HG03108 (cell line): ENCODE measurements around the gene ENHO.
A peak's percentile ranks its signal among the peaks of the same experiment; 100 is the strongest.

Experiments used
- ATAC-seq: cut with Tn5 transposase; IDR thresholded peaks from one replicate; pipeline ENCODE4 v1.9.1; 2021; ENCODE audit warnings: moderate library complexity; ENCODE audit not compliant: unreplicated experiment

The ENHO gene

DNA sequence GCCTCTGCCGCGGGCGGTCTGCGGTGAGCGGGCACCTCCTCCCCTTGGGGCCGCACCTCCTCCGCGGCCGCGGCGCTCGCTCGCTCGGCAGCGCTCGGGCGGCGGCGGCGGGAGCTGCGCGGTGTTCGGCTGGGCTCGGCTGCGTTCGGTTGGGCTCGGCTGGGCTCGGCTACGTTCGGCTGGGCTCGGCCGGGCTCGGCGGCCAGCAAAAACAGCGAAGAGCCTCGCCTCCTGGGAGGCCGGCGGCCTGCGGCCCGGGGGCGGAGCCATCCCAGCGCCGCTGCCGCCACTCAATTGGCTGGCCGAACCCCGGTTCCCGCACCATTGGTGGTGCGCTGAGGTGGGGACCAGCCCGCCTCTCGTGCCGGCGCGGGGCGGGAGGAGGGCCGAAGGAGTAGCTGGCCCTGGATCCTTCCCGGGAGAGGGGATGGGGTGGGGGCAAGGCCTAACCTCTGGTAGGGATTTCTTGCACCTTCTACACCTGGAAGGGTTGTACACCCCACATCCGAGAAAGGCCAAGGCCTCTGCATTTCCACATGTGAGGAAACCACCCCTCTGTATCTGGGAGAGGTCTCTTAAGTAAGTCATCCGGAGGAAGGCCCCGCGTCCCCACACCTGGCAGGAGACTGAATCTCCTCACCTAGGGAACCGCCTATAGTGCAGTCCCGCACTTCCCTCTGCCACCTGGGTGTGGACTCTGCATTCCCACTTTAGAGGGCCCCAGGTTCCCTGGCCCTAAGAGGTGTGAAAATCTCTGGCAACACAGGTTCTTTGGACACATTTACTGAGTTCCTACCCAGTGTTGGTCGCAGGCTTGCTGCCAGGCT lies at the start of gene ENHO:
Gene ENHO (minus strand): TSS at position 20 of the 827 bp plus-strand sequence. CDS start 1,295 bp downstream, outside the sequence.
- peak; percentile 85 for ATAC-seq

GRCh38 chr9:34572092-34572491 lies 49.3 kb upstream of the ENHO start:
- ATAC-seq, result no peak

- no peak for ATAC-seq
These were observed 48.7 kb upstream of the ENHO start for GRCh38 chr9:34571481-34571810.

DNA sequence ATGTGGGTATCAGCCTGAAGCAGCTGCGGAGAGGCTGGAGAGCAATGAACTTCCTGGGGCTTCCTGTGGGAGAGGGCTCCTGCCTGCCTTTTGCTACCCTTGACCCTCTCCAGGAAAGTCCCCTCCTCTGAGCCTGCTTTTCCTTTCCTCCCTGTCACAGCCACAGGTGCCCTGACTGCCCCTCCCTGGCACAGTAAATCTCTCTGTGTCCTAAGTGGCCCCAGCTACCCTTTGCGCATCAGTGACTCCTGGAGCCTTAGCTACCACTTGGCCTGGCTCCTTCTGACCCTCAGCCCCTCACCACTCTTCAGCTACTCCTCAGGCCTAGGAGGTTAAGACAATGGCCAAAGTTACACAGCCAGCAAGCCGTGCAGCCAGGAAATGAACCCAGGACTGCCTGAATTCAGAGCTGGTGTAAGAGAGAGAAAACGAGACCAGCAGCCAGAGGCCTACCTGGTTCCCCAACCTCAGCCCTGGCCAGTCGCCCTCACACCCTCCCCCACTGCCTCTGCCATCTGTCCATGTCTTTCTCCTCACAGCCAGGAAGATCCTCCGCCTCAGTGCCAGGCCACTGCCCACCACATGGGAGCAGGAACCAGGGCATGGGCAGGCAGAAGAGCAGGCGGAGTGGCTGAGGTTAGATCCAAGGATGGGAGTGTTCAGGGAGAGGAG lies 48.2 kb upstream of the ENHO start:
- no peak for ATAC-seq

- ATAC-seq, result no peak
These were observed 47.6 kb upstream of the ENHO start for GRCh38 chr9:34570376-34570775.

DNA sequence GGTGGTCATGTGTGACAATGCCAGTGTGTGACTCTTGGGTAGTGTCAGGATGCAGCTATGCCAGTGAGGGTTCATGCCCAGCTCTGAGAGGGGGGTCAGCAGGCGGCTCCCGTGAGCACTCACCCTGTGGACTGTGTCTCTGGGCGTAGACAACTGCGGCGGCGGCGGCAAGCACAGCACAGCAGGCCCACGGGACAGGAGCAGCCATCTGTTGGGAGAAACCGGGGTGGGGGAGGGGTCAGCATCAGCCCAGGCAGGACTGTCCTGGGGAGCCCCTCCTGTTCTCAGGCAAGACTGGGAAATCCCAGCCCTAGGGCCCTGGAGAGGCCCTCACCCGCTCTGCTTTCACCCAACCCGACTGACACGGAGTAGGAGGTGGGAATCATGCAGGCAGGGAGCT lies 46.0 kb upstream of the ENHO start:
- ATAC-seq, result no peak

DNA sequence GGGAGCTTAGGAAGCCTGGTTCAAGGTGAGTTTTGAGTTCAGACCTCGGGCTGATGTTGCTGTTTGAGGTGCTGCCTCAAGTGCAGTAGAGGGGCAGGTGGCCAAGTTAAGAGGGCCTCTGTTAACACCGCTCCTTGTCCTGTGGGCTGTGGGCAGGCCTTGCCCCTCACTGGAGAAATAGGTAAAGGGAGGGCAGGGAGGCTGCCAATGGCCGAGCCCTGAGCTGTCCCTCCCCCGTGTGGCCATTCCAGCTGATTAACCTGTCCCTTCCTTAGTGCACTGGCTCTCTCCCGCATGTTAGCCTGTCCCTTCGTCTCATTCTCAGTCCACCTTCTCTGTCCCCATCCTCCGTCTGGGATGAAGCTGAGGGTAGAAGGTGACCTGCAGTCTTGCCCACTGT lies 45.3 kb upstream of the ENHO start:
- no peak for ATAC-seq

GRCh38 chr9:34566972-34567371 lies 44.2 kb upstream of the ENHO start:
- ATAC-seq, result no peak

GRCh38 chr9:34566322-34566721 lies 43.5 kb upstream of the ENHO start:
- ATAC-seq, result no peak

GRCh38 chr9:34565856-34566255 lies 43.1 kb upstream of the ENHO start:
- ATAC-seq, result no peak

DNA sequence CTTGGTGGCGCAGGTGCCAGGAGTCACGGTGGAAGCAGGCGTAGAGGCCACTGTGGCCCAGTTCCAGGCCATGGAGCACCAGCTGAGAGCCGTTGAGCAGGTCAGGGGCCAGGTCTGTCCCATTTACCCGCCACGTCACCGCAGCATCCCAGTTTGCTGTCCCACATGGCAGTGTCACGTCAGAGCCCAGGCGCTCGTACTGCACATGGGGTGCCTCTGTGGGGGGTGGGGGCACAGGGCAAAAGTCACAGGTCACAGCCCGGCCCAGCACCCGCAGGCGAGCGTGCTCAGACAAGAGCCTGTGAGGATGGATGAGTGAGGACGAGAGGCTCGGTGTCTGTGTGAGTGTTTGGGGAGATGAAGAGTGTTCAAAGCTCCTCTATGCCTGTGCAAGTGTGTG lies 41.8 kb upstream of the ENHO start:
- no peak for ATAC-seq

DNA sequence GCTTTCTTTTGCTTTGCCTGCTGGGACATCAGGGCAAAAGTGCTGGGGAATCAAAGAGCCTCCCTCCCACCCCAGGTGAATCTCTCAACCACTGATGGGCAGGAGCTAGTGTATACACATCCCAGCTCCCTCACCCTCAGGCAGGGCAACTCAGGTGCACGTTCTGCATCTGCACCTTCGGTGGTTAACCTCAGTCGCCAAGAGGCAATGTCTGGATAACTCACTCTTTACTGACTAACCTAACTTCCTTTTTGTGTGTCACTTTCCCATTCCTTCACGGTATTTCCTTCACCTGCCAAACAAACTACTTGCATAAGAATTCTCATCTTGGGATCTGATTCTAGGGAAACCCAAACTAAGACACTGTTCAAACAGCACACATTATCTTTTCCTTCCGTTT lies 40.5 kb upstream of the ENHO start:
- ATAC-seq, result no peak

- no peak for ATAC-seq
These were observed 39.5 kb upstream of the ENHO start for GRCh38 chr9:34562135-34562745.

DNA sequence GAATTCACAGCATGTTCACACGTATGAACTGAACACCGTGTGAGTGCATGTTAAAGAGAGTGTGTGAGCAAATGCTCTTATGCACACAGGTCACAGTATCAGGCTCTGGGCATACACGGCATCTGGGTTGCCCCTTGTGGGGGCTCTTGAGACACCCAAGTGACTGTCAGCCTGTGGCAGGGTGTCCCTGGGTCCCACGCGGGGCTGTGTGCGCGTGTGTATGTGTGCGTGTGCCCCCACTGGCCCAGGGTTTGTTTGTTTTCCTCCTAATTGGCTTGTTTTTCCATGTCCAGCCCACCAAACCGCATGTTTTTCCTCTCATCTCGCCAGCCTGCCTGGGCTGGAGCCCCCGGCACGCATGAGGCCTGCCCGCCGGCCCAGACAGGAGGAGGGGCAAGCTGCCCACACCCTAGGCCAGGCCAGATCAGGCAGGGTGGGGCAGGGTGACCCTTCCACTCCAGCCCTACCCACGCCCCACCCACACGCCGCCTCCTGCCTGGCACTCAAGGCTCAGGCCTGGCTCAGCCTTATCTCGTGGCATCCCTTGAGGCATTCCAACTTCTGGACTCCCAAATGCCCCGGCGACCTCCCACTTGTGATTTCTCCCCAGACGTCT lies 37.9 kb upstream of the ENHO start:
- ATAC-seq, result no peak

GRCh38 chr9:34559624-34560455 lies 37.0 kb upstream of the ENHO start:
- no peak for ATAC-seq

DNA sequence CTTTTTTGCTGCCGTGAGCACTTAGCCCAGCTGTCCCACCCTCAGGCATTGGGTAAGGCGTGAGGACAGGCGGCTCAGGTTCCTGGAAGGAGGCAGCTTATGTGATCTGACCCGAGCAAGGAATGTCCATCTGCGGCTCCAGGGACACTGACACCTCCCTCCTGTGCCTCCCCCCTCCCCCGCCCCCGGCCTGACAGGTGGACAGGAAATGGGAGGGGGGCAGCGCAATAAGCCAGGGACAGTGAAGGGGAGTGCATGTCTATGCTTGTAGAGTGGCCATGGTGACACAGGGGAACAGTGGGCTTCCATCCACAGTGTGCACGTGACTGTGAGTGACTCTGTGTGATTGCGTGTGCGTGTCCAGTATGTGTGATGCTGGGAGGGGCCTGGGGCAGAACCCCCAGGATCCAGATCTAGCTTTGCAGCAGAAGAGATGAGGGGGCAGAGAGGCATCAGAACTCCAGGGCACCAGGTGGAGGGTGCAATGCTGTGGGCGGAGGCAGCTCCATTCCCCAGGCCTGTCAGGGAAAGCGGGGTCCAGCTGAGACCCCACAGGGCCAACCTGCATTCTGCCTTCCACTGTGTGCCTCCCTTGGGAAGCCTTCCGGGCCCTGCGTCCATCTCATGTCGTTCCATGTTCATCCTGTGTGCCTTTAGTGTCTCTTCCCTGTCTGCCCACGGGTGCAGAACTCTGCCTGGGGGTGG lies 36.3 kb upstream of the ENHO start:
- no peak for ATAC-seq

DNA sequence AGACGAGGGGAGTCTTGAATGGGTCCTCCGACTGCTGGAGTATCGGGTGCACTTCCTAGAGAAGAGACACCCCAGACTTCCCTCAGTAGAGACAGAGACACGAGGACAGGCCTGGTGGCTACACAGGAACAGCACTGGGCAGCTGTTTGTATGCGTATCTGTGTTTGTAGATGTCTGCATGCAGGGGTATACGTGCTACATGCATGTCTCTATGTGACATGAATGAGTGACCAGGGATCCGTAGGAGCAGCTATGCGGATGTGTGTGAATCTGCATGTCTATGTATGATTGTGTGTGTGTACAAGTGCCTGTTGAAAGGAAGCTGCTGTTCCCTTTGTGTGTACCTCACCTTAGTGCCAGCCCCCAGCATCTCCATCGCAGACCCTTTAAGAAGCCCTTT lies 35.6 kb upstream of the ENHO start:
- no peak for ATAC-seq

DNA sequence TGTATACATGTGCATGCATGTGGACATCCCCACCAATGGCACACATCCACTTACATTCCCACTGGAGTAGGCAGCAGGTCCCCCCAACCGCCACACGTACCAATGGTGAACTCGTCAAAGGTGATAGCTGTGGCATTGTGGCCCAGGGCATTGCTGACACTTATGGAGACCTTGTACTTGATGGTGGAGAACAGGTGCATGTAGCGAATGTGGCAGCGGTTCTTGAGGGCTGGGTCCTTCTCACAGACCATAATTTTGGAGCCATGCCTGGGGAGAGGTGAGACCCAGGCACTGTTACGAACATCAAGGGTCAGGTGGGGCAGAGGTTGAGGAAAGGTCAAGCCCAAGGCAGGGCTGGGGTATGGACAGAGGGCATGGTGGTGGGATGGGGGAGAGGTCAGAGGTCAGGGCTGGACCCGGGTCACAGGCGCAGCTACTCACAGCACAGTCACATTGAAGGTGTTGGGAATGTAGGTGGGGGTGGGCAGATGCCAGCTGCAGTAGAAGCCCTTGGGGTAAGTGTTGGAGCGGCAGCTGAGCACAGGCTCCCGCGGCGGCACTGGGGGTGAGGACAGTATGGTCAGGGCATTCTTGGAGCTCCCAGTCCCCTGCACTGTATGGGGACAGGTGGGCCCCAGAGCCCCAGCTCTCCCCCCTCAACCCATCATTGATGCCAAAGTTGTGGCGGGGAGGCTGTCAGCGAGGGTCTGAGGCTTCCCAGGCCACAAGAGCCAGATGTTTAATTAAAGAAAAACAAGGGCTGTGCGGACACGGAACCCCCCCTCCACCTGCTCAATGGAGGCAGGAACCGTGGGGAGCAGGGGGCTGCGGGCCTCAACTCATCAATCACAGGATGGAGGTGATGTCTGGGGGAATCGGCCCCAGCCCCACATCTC lies 34.9 kb upstream of the ENHO start:
- ATAC-seq, result no peak

DNA sequence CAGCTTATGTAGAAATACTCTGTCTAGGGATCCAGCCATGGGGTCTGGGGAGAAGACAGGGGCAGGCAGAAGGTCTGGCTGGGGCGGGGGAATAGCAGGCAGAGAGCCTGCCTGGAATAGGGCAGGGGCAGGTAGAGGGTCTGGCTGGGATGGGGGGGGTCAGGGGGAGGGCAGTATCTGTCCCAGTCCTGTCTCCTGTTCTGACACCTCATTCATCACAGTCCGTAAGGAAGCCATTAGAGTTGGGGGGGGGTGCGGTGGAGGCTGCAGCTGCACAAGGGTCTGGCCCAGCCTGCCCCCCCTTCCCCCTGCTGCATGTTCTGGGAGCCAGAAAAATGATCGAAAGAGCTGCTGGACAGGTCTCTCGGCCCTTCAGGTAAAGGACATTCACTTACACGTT lies 34.2 kb upstream of the ENHO start:
- ATAC-seq, result no peak
